Suprapubic skin (tissue), 4 donors: ENCODE measurements around the gene CELF5. TPM values are rescaled to one million over a fixed set of nuclear protein-coding genes. Genes with fewer than 3 reads are reported as not detected.
A peak's percentile ranks its signal among the peaks of the same experiment; 100 is the strongest.

Experiments used
- DNase-seq, 2 donors: peaks; one replicate each; pipeline ENCODE4 v3.0.0-alpha.2; 2019; ENCODE audit warnings: low spot score in 2 of 2
- H3K27ac ChIP-seq: fragments of 200-600 bp; sonication (generic); one replicate; pipeline ENCODE4 v1.5.1; 2019
- H3K27me3 ChIP-seq: fragments of 200-600 bp; sonication (generic); one replicate; pipeline ENCODE4 v1.5.1; 2019
- H3K36me3 ChIP-seq: fragments of 200-600 bp; sonication (generic); one replicate; pipeline ENCODE4 v1.5.1; 2019
- H3K4me1 ChIP-seq: fragments of 200-600 bp; sonication (generic); one replicate; pipeline ENCODE4 v1.5.1; 2019
- H3K4me3 ChIP-seq: fragments of 200-600 bp; sonication (generic); one replicate; pipeline ENCODE4 v1.5.1; 2019; ENCODE audit warnings: mild to moderate bottlenecking
- H3K9me3 ChIP-seq: fragments of 200-600 bp; sonication (generic); one replicate; pipeline ENCODE4 v1.5.1; 2019
- EP300 ChIP-seq: sonication (generic); formaldehyde crosslinking; IDR thresholded peaks from one replicate; pipeline ENCODE4 v1.6.1; 2017; ENCODE audit warnings: antibody characterized with exemption
- POLR2A ChIP-seq, 2 donors: fragments of 450-650 bp; IDR thresholded peaks; one replicate each; pipeline ENCODE4 v1.6.1; 2017; ENCODE audit warnings: antibody characterized with exemption in 2 of 2, mild to moderate bottlenecking in 2 of 2, moderate library complexity in 2 of 2
- POLR2AphosphoS5 ChIP-seq, 3 donors: sonication (generic); formaldehyde crosslinking; IDR thresholded peaks; one replicate each; pipeline ENCODE4 v1.6.1; 2017; ENCODE audit warnings: antibody characterized with exemption in 3 of 3
- WGBS: methylation state at CpG from one replicate; pipeline ENCODE4 v1.1.5; 2018; 5-methylcytosine and 5-hydroxymethylcytosine counted together
- total RNA-seq, 4 donors: library from RNA; depleted of rRNA; stranded (reverse); fragments of >200 nt; gene quantifications; one replicate each; pipeline ENCODE4 v1.1.0, GENCODE V29; 2016
- TF ChIP-seq, protein P1 (sequence below), 2 donors: fragments of 200-600 bp in 1 of 2; fragments of 450-650 bp in 1 of 2; sonication (generic) in 1 of 2; IDR thresholded peaks; one replicate each; pipeline ENCODE4 v1.5.1; 2016 to 2019; ENCODE audit warnings: antibody characterized with exemption in 2 of 2, mild to moderate bottlenecking in 1 of 2, moderate library complexity in 1 of 2

Gene CELF5
- total RNA-seq, 4 donors from 2014 or later: 0.17 to 0.87 (median 0.64) TPM; not detected in 1

DNA sequence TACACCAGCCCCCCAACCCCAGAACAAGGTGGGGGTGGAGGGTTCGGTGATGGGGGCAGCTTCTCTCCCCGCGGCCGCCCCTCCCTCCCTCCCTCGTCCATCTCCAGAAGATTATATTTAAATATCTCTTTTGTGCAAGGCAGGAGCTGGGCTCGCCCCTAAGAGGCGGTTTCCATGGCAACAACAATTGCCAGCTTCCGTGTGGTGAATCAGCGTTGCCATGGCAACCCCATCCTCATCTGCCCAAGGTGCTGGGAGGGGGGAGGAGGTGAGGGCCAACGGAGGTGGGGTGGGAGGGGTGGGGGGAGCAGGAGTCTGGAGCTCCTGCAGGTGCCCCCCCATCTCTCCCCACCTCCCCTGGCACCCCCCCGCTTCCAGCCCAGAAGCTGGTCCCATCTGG, 46.4 kb downstream of the CELF5 start:
- Histone ChIP-seq H3K4me1 (peaks cover 9% of the 10 kb centered on the region), H3K27me3 (peaks cover 70% of the 10 kb centered on the region), H3K27ac (no peak overlapping the region), H3K4me3 (no peak overlapping the region), H3K9me3 (no peaks in the 10 kb centered on the region), H3K36me3 (no peaks in the 10 kb centered on the region)
- DNase-seq: no peak
- no CpG with 5 or more reads among the region's 11 CpGs for WGBS
- TF ChIP-seq POLR2A (IDR thresholded peaks at IDR 0.05): no peak
- TF ChIP-seq, protein P1, sequence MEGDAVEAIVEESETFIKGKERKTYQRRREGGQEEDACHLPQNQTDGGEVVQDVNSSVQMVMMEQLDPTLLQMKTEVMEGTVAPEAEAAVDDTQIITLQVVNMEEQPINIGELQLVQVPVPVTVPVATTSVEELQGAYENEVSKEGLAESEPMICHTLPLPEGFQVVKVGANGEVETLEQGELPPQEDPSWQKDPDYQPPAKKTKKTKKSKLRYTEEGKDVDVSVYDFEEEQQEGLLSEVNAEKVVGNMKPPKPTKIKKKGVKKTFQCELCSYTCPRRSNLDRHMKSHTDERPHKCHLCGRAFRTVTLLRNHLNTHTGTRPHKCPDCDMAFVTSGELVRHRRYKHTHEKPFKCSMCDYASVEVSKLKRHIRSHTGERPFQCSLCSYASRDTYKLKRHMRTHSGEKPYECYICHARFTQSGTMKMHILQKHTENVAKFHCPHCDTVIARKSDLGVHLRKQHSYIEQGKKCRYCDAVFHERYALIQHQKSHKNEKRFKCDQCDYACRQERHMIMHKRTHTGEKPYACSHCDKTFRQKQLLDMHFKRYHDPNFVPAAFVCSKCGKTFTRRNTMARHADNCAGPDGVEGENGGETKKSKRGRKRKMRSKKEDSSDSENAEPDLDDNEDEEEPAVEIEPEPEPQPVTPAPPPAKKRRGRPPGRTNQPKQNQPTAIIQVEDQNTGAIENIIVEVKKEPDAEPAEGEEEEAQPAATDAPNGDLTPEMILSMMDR (IDR thresholded peaks at IDR 0.05): no peak
- TF ChIP-seq EP300: no peak
- TF ChIP-seq POLR2AphosphoS5 (IDR thresholded peaks at IDR 0.05): no peak

DNA sequence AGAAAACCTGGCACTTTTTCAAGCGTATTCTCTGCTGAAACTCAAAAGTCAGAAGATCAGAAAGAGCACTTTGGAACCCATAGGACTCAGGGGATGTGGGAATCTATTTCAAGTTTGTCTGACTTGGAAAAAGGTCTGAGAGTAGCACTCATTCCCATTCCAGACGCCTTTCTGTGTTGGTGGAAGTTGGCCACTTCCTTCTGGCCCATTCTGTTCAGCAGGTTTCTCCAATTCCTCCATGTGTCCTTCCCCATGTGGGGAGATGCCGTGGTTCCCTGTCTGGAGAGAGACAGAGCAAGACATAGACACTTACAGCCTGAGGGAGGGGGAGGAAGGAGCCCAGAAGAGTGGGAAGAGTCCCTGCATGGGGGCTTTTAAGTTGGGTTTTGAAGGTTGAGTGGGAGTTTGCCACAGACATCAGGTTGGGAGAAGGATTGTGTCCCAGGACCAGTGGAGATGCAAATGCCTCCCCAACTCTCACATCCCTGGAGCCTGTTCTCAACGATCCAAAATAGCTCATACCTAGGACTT, 48.0 kb downstream of the CELF5 start:
- Histone ChIP-seq H3K9me3 (no peaks in the 10 kb centered on the region), H3K36me3 (no peaks in the 10 kb centered on the region), H3K4me1 (peaks cover 13% of the 10 kb centered on the region), H3K27me3 (peaks cover 79% of the 10 kb centered on the region), H3K27ac (no peak overlapping the region), H3K4me3 (no peak overlapping the region)
- DNase-seq: no peak
- TF ChIP-seq EP300 (no peak), POLR2A (IDR thresholded peaks at IDR 0.05) (no peak), POLR2AphosphoS5 (IDR thresholded peaks at IDR 0.05) (no peak)
- TF ChIP-seq, protein P1 (IDR thresholded peaks at IDR 0.05): no peak
- WGBS: 49% methylated on average over 4 of the region's 4 CpGs

DNA sequence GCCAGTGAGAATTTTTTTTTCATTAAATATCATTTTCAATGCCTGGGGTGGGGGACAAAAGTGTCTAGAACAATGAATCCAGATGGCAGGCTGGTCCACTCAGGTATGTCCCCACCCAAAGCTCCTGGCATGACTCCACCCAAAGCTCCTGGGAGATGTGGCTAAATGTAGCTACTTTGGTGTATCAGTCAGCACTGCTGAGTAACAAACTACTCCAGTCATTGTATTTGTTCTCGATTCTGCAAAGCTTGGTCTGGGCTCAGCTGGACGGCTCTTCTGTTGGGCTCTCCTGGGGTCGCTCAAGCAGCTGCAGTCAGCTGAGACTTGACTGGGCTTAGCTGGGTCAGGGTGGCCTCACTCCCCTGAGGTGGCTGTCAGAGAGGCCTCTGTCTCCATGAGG, 48.5 kb downstream of the CELF5 start:
- no peak for DNase-seq
- no peaks in the 10 kb centered on the region for H3K9me3 ChIP-seq
- no peaks in the 10 kb centered on the region for H3K36me3 ChIP-seq
- H3K27me3 ChIP-seq: peaks cover 83% of the 10 kb centered on the region
- TF ChIP-seq POLR2AphosphoS5 (IDR thresholded peaks at IDR 0.05) (no peak), POLR2A (IDR thresholded peaks at IDR 0.05) (no peak), EP300 (no peak)
- TF ChIP-seq, protein P1 (IDR thresholded peaks at IDR 0.05): no peak
- H3K27ac ChIP-seq: no peak overlapping the region
- no peak overlapping the region for H3K4me3 ChIP-seq
- WGBS: no CpG with 5 or more reads among the region's 3 CpGs
- peaks cover 13% of the 10 kb centered on the region for H3K4me1 ChIP-seq

DNA sequence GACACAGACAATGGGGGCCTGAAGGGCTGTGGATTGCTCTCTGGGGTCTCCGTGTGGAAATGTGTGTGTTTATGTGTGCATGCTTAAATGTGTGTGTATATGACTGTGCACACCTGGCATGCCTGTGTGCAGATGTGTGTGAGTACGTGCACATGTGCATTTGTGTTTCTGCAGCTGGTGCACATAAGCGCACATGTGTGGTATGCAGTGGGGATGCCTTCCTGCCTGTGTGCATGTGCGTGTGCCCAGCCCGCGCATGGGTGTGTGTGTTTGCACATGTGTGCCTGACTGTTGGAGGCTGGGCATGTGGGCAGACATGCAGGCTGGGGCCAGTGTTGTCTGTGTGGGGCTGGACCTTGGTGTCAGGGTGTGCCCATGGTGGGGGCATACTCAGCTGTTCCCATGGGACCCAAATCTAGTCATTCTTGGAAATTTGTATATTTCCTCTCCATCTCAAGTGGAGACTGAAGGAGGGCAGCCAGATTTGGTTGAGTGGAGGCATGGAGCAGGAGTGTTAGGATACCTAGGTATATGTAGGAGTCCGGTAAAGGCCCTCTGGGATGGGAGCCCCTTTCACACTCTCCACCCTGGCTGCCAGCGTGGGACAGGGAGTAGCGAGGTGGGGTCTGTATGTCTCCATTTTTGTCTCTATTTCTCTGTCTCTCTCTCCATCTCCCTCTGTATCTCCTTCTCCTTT, 49.9 kb downstream of the CELF5 start:
- Histone ChIP-seq H3K27ac (no peak overlapping the region), H3K36me3 (no peaks in the 10 kb centered on the region), H3K4me1 (peaks cover 13% of the 10 kb centered on the region), H3K9me3 (no peaks in the 10 kb centered on the region), H3K4me3 (no peak overlapping the region), H3K27me3 (peaks cover 74% of the 10 kb centered on the region)
- no peak for DNase-seq
- 75% methylated on average over 6 of the region's 9 CpGs for WGBS
- TF ChIP-seq EP300: no peak
- TF ChIP-seq, protein P1 (IDR thresholded peaks at IDR 0.05): no peak
- no peak for TF ChIP-seq POLR2A (IDR thresholded peaks at IDR 0.05)
- no peak for TF ChIP-seq POLR2AphosphoS5 (IDR thresholded peaks at IDR 0.05)

DNA sequence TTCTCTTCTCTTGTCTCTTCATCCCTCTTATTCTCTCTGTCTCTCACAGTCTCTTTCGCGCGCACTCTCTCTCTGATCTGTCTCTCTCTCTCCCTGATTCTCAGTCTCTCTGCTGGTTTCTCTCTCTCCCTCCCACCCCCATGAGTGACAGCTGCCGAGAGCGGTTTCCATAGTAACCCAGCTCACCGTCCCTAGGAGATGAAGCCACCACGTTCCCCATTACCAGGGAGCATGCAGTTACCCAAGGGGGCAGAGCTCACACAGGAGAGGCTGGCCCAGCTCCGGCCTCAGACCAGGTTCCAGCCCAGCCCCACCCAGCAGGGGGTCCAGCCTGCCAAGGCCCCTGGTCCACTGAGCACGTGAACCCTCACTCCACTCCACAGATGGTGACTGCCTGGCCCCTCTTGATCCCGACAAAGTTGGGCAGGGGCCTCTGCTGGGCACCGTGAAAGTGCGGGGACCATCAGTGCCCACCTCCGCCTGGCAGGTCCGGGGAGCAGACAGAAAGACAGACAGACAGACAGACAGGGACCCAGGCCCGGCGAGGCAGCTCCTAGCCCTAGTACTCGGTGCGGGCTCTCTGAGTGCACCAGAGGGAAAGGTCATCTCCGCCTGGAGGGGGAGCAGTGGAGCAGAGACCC, 50.6 kb downstream of the CELF5 start:
- no peak for DNase-seq
- Histone ChIP-seq H3K27me3 (peaks cover 67% of the 10 kb centered on the region), H3K36me3 (no peaks in the 10 kb centered on the region), H3K4me3 (peak overlapping the region; percentile 34), H3K4me1 (peaks cover 13% of the 10 kb centered on the region), H3K9me3 (no peaks in the 10 kb centered on the region), H3K27ac (no peak overlapping the region)
- no peak for TF ChIP-seq POLR2AphosphoS5 (IDR thresholded peaks at IDR 0.05)
- no peak for TF ChIP-seq EP300
- TF ChIP-seq, protein P1 (IDR thresholded peaks at IDR 0.05): no peak
- no peak for TF ChIP-seq POLR2A (IDR thresholded peaks at IDR 0.05)
- WGBS: 29% methylated on average over 9 of the region's 19 CpGs
